ENCODE data around the gene SUMO2. TPM values are rescaled to one million over a fixed set of nuclear protein-coding genes. Genes with fewer than 3 reads are reported as not detected.

SUMO2 gene
- total and polyA plus RNA-seq, 2 of the 13 experiments (the other 11 are each of a cell fraction or from before 2014, with no cell fraction given) = 337 to 553 TPM

GRCh38 chr17:75182569-75183436, at the start of gene SUMO2 (continued):
- 0 out of 2 replicates have a peak, but pooled peaks have one; percentile 73 for TF ChIP-seq ZNF280B (CRISPR knock-in tag; IDR thresholded peaks at IDR 0.05; ENCODE audit: borderline replicate concordance)
- peak; percentile 84 to 94 for TF ChIP-seq HMGXB4 (CRISPR knock-in tag; IDR thresholded peaks at IDR 0.05; ENCODE audit: borderline replicate concordance in 1 of 2, low read depth in 1 of 2)
- 0 out of 2 replicates have a peak, but pooled peaks have one; percentile 13 for TF ChIP-seq THAP9 (CRISPR knock-in tag; IDR thresholded peaks at IDR 0.05; ENCODE audit: borderline replicate concordance)
- TF ChIP-seq ZNF143 (CRISPR knock-in tag; IDR thresholded peaks at IDR 0.05) = no peak
- no peak for TF ChIP-seq ATAD3A (CRISPR knock-in tag; IDR thresholded peaks at IDR 0.05)
- TF ChIP-seq MTA3 (CRISPR knock-in tag; IDR thresholded peaks at IDR 0.05) = no peak
- TF ChIP-seq PHF5A (CRISPR knock-in tag; IDR thresholded peaks at IDR 0.05; ENCODE audit: low read depth, unreplicated experiment) = no peak
- TF ChIP-seq ZNF264 (CRISPR knock-in tag; IDR thresholded peaks at IDR 0.05) = no peak
- peak; percentile 92 for TF ChIP-seq YEATS4 (CRISPR knock-in tag; IDR thresholded peaks at IDR 0.05; ENCODE audit: borderline replicate concordance)
- TF ChIP-seq ZNF550 (CRISPR knock-in tag; IDR thresholded peaks at IDR 0.05; ENCODE audit: borderline replicate concordance) = no peak
- TF ChIP-seq POGK (CRISPR knock-in tag; conservative IDR thresholded peaks at IDR 0.05) = peak; percentile 54; the same call in 1 of the 2 replicates
- 0 out of 2 replicates have a peak, but pooled peaks have one; percentile 28 for TF ChIP-seq ZNF253 (CRISPR knock-in tag; IDR thresholded peaks at IDR 0.05; ENCODE audit: borderline replicate concordance)
- 0 out of 2 replicates have a peak, but pooled peaks have one; percentile 9 for TF ChIP-seq KLF11 (CRISPR knock-in tag; IDR thresholded peaks at IDR 0.05)
- TF ChIP-seq PHF8 (CRISPR knock-in tag; IDR thresholded peaks at IDR 0.05) = peak; percentile 85
- no peak for TF ChIP-seq FOXO4 (CRISPR knock-in tag; conservative IDR thresholded peaks at IDR 0.05)
- TF ChIP-seq KAT7 (CRISPR knock-in tag; IDR thresholded peaks at IDR 0.05; ENCODE audit: borderline replicate concordance) = peak; percentile 70; the same call in 1 of the 2 replicates
- no peak for TF ChIP-seq HMG20A (CRISPR knock-in tag; IDR thresholded peaks at IDR 0.05; ENCODE audit: borderline replicate concordance)
- no peak; the same call in 1 of the 2 replicates for TF ChIP-seq ZNF891 (CRISPR knock-in tag; IDR thresholded peaks at IDR 0.05)
- TF ChIP-seq KAT8 (CRISPR knock-in tag; IDR thresholded peaks at IDR 0.05) = peak; percentile 79

Measured in HepG2 (cell line).